ENCODE results near the gene ADISSP.

The ADISSP gene

GRCh38 chr20:3771552-3772058, 4.1 kb upstream of the ADISSP start:
- Histone ChIP-seq H3K9ac (ENCODE audit: low read length) (no peak overlapping the region), H3K36me3 (ENCODE audit: low read length) (no peaks in the 10 kb centered on the region), H3K9me2 (replicated peaks; ENCODE audit: insufficient read depth, low read length) (no peaks in the 10 kb centered on the region), H3K4me2 (ENCODE audit: low read depth, low read length, poor library complexity, severe bottlenecking) (no peak overlapping the region), H3K79me2 (ENCODE audit: insufficient read depth, low read length) (peaks cover 9% of the 10 kb centered on the region), H3F3A (ENCODE audit: insufficient read depth) (peaks cover 7% of the 10 kb centered on the region; the same call in 1 of the 2 replicates), H3K27ac (ENCODE audit: low read depth, low read length) (no peak overlapping the region), H3K27me3 (ENCODE audit: low read length) (no peaks in the 10 kb centered on the region), H4K20me1 (ENCODE audit: low read depth, low read length) (no peaks in the 10 kb centered on the region), H3K4me3 (ENCODE audit: insufficient read depth, low read length, poor library complexity, severe bottlenecking) (no peak overlapping the region), H2AFZ (ENCODE audit: low read depth, low read length, severe bottlenecking) (no peak overlapping the region), H3K9me3 (ENCODE audit: insufficient read depth, low read length) (no peaks in the 10 kb centered on the region)
- no peak for TF ChIP-seq EZH2phosphoT487 (conservative IDR thresholded peaks at IDR 0.05; ENCODE audit: low read length)
- TF ChIP-seq, protein P1, sequence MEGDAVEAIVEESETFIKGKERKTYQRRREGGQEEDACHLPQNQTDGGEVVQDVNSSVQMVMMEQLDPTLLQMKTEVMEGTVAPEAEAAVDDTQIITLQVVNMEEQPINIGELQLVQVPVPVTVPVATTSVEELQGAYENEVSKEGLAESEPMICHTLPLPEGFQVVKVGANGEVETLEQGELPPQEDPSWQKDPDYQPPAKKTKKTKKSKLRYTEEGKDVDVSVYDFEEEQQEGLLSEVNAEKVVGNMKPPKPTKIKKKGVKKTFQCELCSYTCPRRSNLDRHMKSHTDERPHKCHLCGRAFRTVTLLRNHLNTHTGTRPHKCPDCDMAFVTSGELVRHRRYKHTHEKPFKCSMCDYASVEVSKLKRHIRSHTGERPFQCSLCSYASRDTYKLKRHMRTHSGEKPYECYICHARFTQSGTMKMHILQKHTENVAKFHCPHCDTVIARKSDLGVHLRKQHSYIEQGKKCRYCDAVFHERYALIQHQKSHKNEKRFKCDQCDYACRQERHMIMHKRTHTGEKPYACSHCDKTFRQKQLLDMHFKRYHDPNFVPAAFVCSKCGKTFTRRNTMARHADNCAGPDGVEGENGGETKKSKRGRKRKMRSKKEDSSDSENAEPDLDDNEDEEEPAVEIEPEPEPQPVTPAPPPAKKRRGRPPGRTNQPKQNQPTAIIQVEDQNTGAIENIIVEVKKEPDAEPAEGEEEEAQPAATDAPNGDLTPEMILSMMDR (IDR thresholded peaks at IDR 0.05; ENCODE audit: insufficient read depth, low read length, poor library complexity, severe bottlenecking) = no peak

DNA sequence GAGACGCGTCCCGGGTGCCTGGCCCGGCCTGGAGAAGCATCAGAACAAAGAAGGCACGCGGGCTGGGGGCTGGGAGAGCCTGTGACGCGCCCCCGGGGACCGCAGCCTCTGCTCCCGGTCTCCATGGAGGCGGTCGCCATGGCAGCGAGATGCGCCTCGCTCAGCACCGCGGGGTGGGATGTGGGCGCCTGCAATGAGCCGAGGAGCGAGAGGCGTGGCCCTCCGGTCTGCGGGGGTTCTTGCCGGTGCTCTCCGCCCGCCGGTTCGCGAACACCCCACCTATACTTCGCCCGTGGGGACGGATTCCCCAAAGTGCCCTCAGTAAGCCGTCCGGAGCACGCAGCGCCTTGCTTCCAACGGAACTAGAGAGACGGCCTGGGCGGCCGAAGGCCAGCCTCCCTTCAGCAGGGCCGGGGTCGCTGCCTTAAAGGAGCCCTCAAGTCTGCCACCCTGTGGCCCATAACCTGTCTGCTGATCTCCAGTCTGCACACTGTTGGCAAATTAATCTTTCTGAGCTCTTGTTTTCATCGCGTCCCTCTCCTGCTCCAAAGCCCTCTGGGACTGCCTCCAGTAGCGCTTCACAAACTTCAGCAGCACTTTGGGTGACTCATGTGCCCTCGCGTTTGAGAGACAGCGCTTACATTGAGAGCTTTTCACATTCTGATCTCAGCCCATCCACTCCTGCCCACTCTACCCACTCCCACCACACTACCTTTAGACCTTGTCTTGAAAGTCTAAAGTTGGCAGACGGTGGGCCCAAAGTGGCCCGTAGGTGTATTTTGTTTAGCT, 983 bp upstream of the ADISSP start:
- no peaks in the 10 kb centered on the region for H3K27me3 ChIP-seq (ENCODE audit: low read length)
- no peaks in the 10 kb centered on the region for H3K9me3 ChIP-seq (ENCODE audit: insufficient read depth, low read length)
- H3K27ac ChIP-seq (ENCODE audit: low read depth, low read length) = peak overlapping the region; percentile 30
- H3K36me3 ChIP-seq (ENCODE audit: low read length) = no peaks in the 10 kb centered on the region
- H3K9me2 ChIP-seq (replicated peaks; ENCODE audit: insufficient read depth, low read length) = no peaks in the 10 kb centered on the region
- peak overlapping the region; percentile 38 for H2AFZ ChIP-seq (ENCODE audit: low read depth, low read length, severe bottlenecking)
- H3K4me2 ChIP-seq (ENCODE audit: low read depth, low read length, poor library complexity, severe bottlenecking) = peak overlapping the region; percentile 58
- TF ChIP-seq, protein P1 (IDR thresholded peaks at IDR 0.05; ENCODE audit: insufficient read depth, low read length, poor library complexity, severe bottlenecking) = peak; percentile 35
- no peak for TF ChIP-seq EZH2phosphoT487 (conservative IDR thresholded peaks at IDR 0.05; ENCODE audit: low read length)
- H3K9ac ChIP-seq (ENCODE audit: low read length) = peak overlapping the region; percentile 92
- H4K20me1 ChIP-seq (ENCODE audit: low read depth, low read length) = no peaks in the 10 kb centered on the region
- H3K79me2 ChIP-seq (ENCODE audit: insufficient read depth, low read length) = peaks cover 30% of the 10 kb centered on the region
- H3F3A ChIP-seq (ENCODE audit: insufficient read depth) = peaks cover 7% of the 10 kb centered on the region; the same call in 1 of the 2 replicates
- H3K4me3 ChIP-seq (ENCODE audit: insufficient read depth, low read length, poor library complexity, severe bottlenecking) = peak overlapping the region; percentile 56

GRCh38 chr20:3767110-3767426, 485 bp downstream of the ADISSP start:
- peaks cover 7% of the 10 kb centered on the region; the same call in 1 of the 2 replicates for H3F3A ChIP-seq (ENCODE audit: insufficient read depth)
- peak overlapping the region; percentile 80 for H3K4me2 ChIP-seq (ENCODE audit: low read depth, low read length, poor library complexity, severe bottlenecking)
- peak overlapping the region; percentile 92 for H3K9ac ChIP-seq (ENCODE audit: low read length)
- TF ChIP-seq, protein P1 (IDR thresholded peaks at IDR 0.05; ENCODE audit: insufficient read depth, low read length, poor library complexity, severe bottlenecking) = no peak
- no peak for TF ChIP-seq EZH2phosphoT487 (conservative IDR thresholded peaks at IDR 0.05; ENCODE audit: low read length)
- H2AFZ ChIP-seq (ENCODE audit: low read depth, low read length, severe bottlenecking) = peak overlapping the region; percentile 78
- peak overlapping the region; percentile 97 for H3K4me3 ChIP-seq (ENCODE audit: insufficient read depth, low read length, poor library complexity, severe bottlenecking)
- H3K27ac ChIP-seq (ENCODE audit: low read depth, low read length) = no peak overlapping the region
- no peaks in the 10 kb centered on the region for H3K27me3 ChIP-seq (ENCODE audit: low read length)
- H3K79me2 ChIP-seq (ENCODE audit: insufficient read depth, low read length) = peaks cover 30% of the 10 kb centered on the region
- H3K36me3 ChIP-seq (ENCODE audit: low read length) = no peaks in the 10 kb centered on the region
- no peaks in the 10 kb centered on the region for H4K20me1 ChIP-seq (ENCODE audit: low read depth, low read length)
- no peaks in the 10 kb centered on the region for H3K9me3 ChIP-seq (ENCODE audit: insufficient read depth, low read length)
- no peaks in the 10 kb centered on the region for H3K9me2 ChIP-seq (replicated peaks; ENCODE audit: insufficient read depth, low read length)

Measured in SU-DHL-6 (cell line).